Testis (tissue), 2 donors: ENCODE data around the gene SAC3D1.

Source experiments
- CTCF ChIP-seq, 3 experiments: fragments of 450-650 bp in 2 of 3; fragments of 200-600 bp in 1 of 3; sonication (generic) in 1 of 3; IDR thresholded peaks; one replicate each; pipeline ENCODE4 v1.5.1; 2016 to 2019; ENCODE audit warnings: antibody characterized with exemption in 3 of 3, mild to moderate bottlenecking in 2 of 3, moderate library complexity in 1 of 3
- POLR2A ChIP-seq: fragments of 450-650 bp; IDR thresholded peaks from one replicate; pipeline ENCODE4 v1.6.1; 2017; ENCODE audit warnings: antibody characterized with exemption, mild to moderate bottlenecking, moderate library complexity

DNA sequence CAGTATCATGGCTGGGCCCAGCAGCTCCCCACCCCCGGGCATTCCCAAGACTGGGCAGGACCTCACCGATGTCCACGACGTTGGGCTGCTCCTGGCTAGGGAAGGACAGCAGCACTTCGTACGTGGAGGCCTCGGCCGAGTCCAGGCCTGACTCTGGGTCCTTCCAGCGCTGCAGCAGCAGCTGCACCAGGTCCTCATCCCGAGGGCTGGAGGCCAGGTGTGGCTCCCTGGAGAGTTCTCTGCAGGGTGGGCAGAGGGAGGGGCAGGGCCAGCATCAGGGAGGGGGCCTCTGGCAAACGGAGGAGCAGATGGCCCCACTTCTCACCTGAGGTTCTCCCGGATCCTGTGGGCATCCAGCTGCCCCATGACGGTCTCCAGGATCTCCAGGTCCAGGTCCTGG is 17.0 kb downstream of the SAC3D1 start:
- TF ChIP-seq POLR2A (no peak), CTCF (IDR thresholded peaks at IDR 0.05) (no peak)
